ENCODE results near the gene PTPRR.

- TF ChIP-seq GTF2F1 (IDR thresholded peaks at IDR 0.05; ENCODE audit: low read length) (no peak), TP53 (CRISPR knock-in tag; conservative IDR thresholded peaks at IDR 0.05) (no peak)
- TF ChIP-seq, protein P1, sequence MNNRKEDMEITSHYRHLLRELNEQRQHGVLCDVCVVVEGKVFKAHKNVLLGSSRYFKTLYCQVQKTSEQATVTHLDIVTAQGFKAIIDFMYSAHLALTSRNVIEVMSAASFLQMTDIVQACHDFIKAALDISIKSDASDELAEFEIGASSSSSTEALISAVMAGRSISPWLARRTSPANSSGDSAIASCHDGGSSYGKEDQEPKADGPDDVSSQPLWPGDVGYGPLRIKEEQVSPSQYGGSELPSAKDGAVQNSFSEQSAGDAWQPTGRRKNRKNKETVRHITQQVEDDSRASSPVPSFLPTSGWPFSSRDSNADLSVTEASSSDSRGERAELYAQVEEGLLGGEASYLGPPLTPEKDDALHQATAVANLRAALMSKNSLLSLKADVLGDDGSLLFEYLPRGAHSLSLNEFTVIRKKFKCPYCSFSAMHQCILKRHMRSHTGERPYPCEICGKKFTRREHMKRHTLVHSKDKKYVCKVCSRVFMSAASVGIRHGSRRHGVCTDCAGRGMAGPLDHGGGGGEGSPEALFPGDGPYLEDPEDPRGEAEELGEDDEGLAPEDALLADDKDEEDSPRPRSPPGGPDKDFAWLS (CRISPR knock-in tag; IDR thresholded peaks at IDR 0.05; ENCODE audit: borderline replicate concordance), result no peak
Measured at GRCh38 chr12:70919597-70920035, 922 bp downstream of the PTPRR start.

All from HepG2 (cell line).